CD4-positive, alpha-beta T cell (primary cell): Measurements from ENCODE around the gene IL24. TPM values are rescaled to one million over a fixed set of nuclear protein-coding genes. Genes with fewer than 3 reads are reported as not detected.

Experiments used
- ATAC-seq: fragments of 200-7000 bp; cut with Tn5 transposase; one replicate; pipeline ENCODE4 v1.10.0; 2022; ENCODE audit warnings: mild to moderate bottlenecking; ENCODE audit not compliant: poor library complexity
- CTCF ChIA-PET: fragments of 350-600 bp; sonication (Branson Sonifier 250); formaldehyde crosslinking; loops from one replicate; lab custom pipeline; 2021; ENCODE audit warnings: antibody characterized with exemption, inconsistent platforms; lab: Charles Lee
- POLR2A ChIA-PET: fragments of 350-600 bp; sonication (Branson Sonifier 250); formaldehyde crosslinking; loops from one replicate; lab custom pipeline; 2021; ENCODE audit warnings: antibody characterized with exemption, inconsistent platforms; lab: Charles Lee
- DNase-seq, 14 experiments: peaks; one replicate each; pipeline ENCODE4 v3.0.0-alpha.2; 2013 to 2020; ENCODE audit warnings: mixed read lengths in 2 of 14
- H3K27ac ChIP-seq, 2 donors: one replicate each; pipeline versions ENCODE4 v1.5.1 to v1.7.0; 2013; ENCODE audit warnings: low read length in 2 of 2, low read depth in 1 of 2, mild to moderate bottlenecking in 1 of 2
- H3K27me3 ChIP-seq, 2 experiments: 1 replicate in 1 of 2; 2 replicates in 1 of 2; pipeline versions ENCODE4 v1.6.1 to v1.7.0; 2013; ENCODE audit warnings: low read length in 2 of 2, control low read depth in 1 of 2, mild to moderate bottlenecking in 1 of 2, moderate library complexity in 1 of 2; ENCODE audit not compliant: insufficient read depth in 2 of 2, control insufficient read depth in 1 of 2
- H3K36me3 ChIP-seq: one replicate; pipeline ENCODE4 v1.6.1; 2013; ENCODE audit warnings: low read length, control low read depth; ENCODE audit not compliant: insufficient read depth
- H3K4me1 ChIP-seq: one replicate; pipeline ENCODE4 v1.6.1; 2013; ENCODE audit warnings: low read length, control low read depth; ENCODE audit not compliant: insufficient read depth
- H3K4me3 ChIP-seq: one replicate; pipeline ENCODE4 v1.5.1; 2013; ENCODE audit warnings: mild to moderate bottlenecking, low read length, moderate library complexity
- H3K9me3 ChIP-seq, 2 experiments: 1 replicate in 1 of 2; 2 replicates in 1 of 2; pipeline versions ENCODE4 v1.6.1 to v1.7.0; 2013; ENCODE audit warnings: low read length in 2 of 2, mild to moderate bottlenecking in 2 of 2, control low read depth in 1 of 2, moderate library complexity in 1 of 2; ENCODE audit not compliant: control insufficient read depth in 1 of 2, insufficient read depth in 1 of 2
- H3K27ac Mint-ChIP-seq: one replicate; pipeline ENCODE4 v1.8.0; 2020; ENCODE audit warnings: mixed read lengths
- H3K27me3 Mint-ChIP-seq: one replicate; pipeline ENCODE4 v1.8.0; 2021; ENCODE audit warnings: mixed read lengths
- H3K36me3 Mint-ChIP-seq: one replicate; pipeline ENCODE4 v1.8.0; 2021; ENCODE audit warnings: low read depth, mixed read lengths
- H3K4me1 Mint-ChIP-seq: one replicate; pipeline ENCODE4 v1.8.0; 2021; ENCODE audit warnings: low read depth, mixed read lengths
- H3K4me3 Mint-ChIP-seq: one replicate; pipeline ENCODE4 v1.8.0; 2020; ENCODE audit warnings: mild to moderate bottlenecking, mixed read lengths
- H3K9me3 Mint-ChIP-seq: one replicate; pipeline ENCODE4 v1.8.0; 2020; ENCODE audit warnings: mixed read lengths
- intact Hi-C, 2 experiments: fragments of 100-400 bp; cut with DNase I in 1 of 2; cut with micrococcal nuclease in 1 of 2; formaldehyde crosslinking; loops; one replicate each; pipeline versions ENCODE4 v1.15.1 to v1.9.0; 2023 to 2025; cut with DNase I, micrococcal nuclease
- total RNA-seq, 174 experiments: library from RNA in 2 of 174; stranded (reverse) in 2 of 174; gene quantifications; one replicate each; pipeline ENCODE4 v1.2.3 and lab custom pipeline; 2021 to 2026
- TF ChIP-seq, protein P1 (sequence below): fragments of 200-600 bp; IDR thresholded peaks from one replicate; pipeline ENCODE4 v1.8.0; 2022; ENCODE audit warnings: antibody characterized with exemption, mild to moderate bottlenecking

The IL24 gene
- total RNA-seq, 2 experiments from 2014 or later, result not detected

DNA sequence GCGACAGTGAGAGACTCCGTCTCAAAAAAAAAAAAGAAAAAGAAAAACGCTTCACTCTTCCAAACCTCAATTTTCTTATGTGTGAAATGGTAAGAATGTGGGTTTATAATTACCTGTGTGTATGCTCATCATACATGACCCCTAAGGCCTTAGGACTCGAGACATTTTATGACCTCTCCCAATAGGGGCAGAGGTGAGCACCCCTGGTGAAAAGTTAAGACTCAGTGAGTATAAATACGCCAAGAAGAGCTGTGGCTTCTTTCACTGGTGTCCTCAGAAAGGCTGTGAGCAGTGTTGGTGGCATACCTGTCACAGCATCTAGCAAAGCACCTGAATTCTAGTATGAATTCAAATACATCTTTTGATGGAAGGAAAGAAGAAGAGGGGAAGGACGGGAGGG, 32.3 kb downstream of the IL24 start:
- peaks cover 57% of the 10 kb centered on the region for H3K4me1 ChIP-seq
- H3K9me3 Mint-ChIP-seq, result no peaks in the 10 kb centered on the region

DNA sequence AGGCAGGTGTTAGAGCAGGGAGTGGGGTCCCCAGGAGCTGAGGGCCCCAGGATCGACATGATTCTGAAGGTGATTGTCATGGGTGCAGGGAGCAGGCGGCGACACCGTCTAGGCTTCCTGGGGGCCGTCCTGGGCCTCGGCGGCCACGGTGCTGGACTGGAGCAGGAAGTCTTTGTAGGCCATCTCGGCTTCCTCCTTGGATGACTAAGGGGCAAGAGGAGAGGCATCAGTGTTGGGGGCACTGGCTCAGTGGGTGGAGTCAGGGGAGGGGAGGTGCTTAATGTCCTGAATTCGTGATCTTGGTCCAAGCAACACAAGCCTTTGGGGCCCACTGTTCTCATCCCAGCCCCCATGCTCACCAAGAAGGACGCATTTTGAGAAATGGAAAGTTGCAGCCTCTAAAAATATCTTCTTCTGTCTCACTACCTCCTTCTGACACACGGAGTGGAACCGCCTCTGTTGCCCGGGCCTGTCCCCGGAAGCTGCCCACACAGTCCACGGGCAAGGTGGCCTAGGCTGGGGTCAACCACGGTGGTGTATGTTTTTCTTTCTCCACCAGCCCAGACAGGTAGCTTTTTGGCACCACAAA, 33.1 kb downstream of the IL24 start:
- Mint-ChIP-seq H3K4me3 (peak overlapping the region; percentile 7), H3K36me3 (no peaks in the 10 kb centered on the region), H3K27me3 (no peaks in the 10 kb centered on the region), H3K4me1 (peaks cover 65% of the 10 kb centered on the region), H3K9me3 (no peaks in the 10 kb centered on the region), H3K27ac (peak overlapping the region; percentile 84)
- Histone ChIP-seq H3K4me1 (peaks cover 49% of the 10 kb centered on the region), H3K27me3 (no peaks in the 10 kb centered on the region), H3K36me3 (no peaks in the 10 kb centered on the region), H3K4me3 (no peak overlapping the region), H3K27ac (peak overlapping the region in 1 of 2 donors; percentile 45), H3K9me3 (no peaks in the 10 kb centered on the region)
- no peak for ATAC-seq
- TF ChIP-seq, protein P1, sequence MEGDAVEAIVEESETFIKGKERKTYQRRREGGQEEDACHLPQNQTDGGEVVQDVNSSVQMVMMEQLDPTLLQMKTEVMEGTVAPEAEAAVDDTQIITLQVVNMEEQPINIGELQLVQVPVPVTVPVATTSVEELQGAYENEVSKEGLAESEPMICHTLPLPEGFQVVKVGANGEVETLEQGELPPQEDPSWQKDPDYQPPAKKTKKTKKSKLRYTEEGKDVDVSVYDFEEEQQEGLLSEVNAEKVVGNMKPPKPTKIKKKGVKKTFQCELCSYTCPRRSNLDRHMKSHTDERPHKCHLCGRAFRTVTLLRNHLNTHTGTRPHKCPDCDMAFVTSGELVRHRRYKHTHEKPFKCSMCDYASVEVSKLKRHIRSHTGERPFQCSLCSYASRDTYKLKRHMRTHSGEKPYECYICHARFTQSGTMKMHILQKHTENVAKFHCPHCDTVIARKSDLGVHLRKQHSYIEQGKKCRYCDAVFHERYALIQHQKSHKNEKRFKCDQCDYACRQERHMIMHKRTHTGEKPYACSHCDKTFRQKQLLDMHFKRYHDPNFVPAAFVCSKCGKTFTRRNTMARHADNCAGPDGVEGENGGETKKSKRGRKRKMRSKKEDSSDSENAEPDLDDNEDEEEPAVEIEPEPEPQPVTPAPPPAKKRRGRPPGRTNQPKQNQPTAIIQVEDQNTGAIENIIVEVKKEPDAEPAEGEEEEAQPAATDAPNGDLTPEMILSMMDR, result no peak
- intact Hi-C loops, result loop anchor here in 1 of 2 experiments (2.0 to 10.0 kb wide), 4 partner anchors 18 to 198 kb away; no protein-coding TSS in a partner anchor
- DNase-seq, result peak in 4 of 14 experiments; percentile 45 to 60 (median 52)
- ChIA-PET POLR2A (interaction anchor here (1.0 to 3.9 kb wide), 3 partner anchors 8 to 21 kb away, joined by 3 to 73 read pairs (median 3); partner anchors contain the start of gene FCMR), CTCF (interaction anchor here (0.9 to 2.0 kb wide), 2 partner anchors 12 to 18 kb away, joined by 3 to 5 read pairs; no protein-coding TSS in a partner anchor)

More for the DNA sequence above, 32.3 kb downstream of the IL24 start:
- Mint-ChIP-seq H3K4me3 (peak overlapping the region; percentile 54), H3K4me1 (peaks cover 65% of the 10 kb centered on the region), H3K27me3 (no peaks in the 10 kb centered on the region), H3K27ac (peak overlapping the region; percentile 84), H3K36me3 (no peaks in the 10 kb centered on the region)
- Histone ChIP-seq H3K27ac (no peak overlapping the region), H3K9me3 (no peaks in the 10 kb centered on the region), H3K4me3 (no peak overlapping the region), H3K27me3 (no peaks in the 10 kb centered on the region), H3K36me3 (no peaks in the 10 kb centered on the region)
- ChIA-PET CTCF (interaction anchor here (0.7 to 2.0 kb wide), 2 partner anchors 17 to 117 kb away, joined by 3 to 5 read pairs; no protein-coding TSS in a partner anchor), POLR2A (interaction anchor here (1.0 to 1.1 kb wide), 2 partner anchors 17 to 20 kb away, joined by 3 read pairs; no protein-coding TSS in a partner anchor)
- ATAC-seq (no peak), DNase-seq (no peak)
- TF ChIP-seq, protein P1, result no peak
- intact Hi-C loops, result loop anchor here in 1 of 2 experiments (10.0 kb wide), 1 partner anchor 385 kb away; no protein-coding TSS in a partner anchor

DNA sequence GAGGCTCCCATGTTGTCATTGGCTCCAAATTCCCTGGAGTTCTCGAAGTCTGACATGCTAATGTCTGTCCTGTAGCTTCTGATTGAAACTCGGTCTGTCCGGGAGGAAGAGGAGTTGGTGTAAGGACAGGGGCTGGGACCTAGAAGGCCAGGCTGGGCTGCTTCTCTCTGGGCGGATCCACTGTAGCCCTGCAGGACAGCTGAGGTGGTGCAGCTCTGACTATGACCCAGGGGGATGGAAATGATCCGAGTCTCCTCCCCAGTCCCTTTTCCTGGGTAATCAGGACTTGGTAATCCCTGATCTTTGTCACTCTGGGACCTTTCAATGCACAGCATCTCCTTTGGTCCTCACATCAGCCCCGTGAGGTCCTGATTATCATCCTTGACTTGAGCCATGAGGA, 34.5 kb downstream of the IL24 start:
- intact Hi-C loops, result loop anchor here (2.0 to 10.0 kb wide), 4 partner anchors 19 to 199 kb away; no protein-coding TSS in a partner anchor
- H3K27me3 ChIP-seq, result no peaks in the 10 kb centered on the region
- peaks cover 44% of the 10 kb centered on the region for H3K4me1 ChIP-seq
- DNase-seq (no peak), ATAC-seq (no peak)
- H3K27me3 Mint-ChIP-seq, result no peaks in the 10 kb centered on the region
- H3K27ac ChIP-seq, result no peak overlapping the region
- H3K4me3 Mint-ChIP-seq, result no peak overlapping the region
- peak overlapping the region; percentile 84 for H3K27ac Mint-ChIP-seq
- TF ChIP-seq, protein P1, result no peak
- no peaks in the 10 kb centered on the region for H3K36me3 Mint-ChIP-seq
- H3K9me3 ChIP-seq, result no peaks in the 10 kb centered on the region
- CTCF ChIA-PET, result interaction anchor here (0.5 to 3.3 kb wide), 5 partner anchors 10 to 942 kb away, joined by 3 to 22 read pairs (median 16); partner anchors contain the start of gene FCMR
- no peak overlapping the region for H3K4me3 ChIP-seq
- POLR2A ChIA-PET, result interaction anchor here (0.9 to 3.9 kb wide), 6 partner anchors 10 to 48 kb away, joined by 3 to 73 read pairs (median 21); partner anchors contain the start of gene FCMR
- no peaks in the 10 kb centered on the region for H3K36me3 ChIP-seq
- H3K9me3 Mint-ChIP-seq, result no peaks in the 10 kb centered on the region
- H3K4me1 Mint-ChIP-seq, result peaks cover 59% of the 10 kb centered on the region
